ENCODE results near the gene ADNP. TPM values are rescaled to one million over a fixed set of nuclear protein-coding genes. Genes with fewer than 3 reads are reported as not detected.

Gene ADNP
- total RNA-seq, 4 donors from 2014 or later, result 51.4 to 67.2 (median 55.4) TPM

GRCh38 chr20:50873585-50873984 lies 57.7 kb downstream of the ADNP start:
- Histone ChIP-seq H3K4me1 (no peaks in the 10 kb centered on the region), H3K27me3 (no peaks in the 10 kb centered on the region), H3K9me3 (no peaks in the 10 kb centered on the region), H3K36me3 (peaks cover 0 to 16% of the 10 kb centered on the region in 2 donors), H3K27ac (no peak overlapping the region), H3K4me3 (no peak overlapping the region)
- no peak for ATAC-seq
- 85 to 88% methylated on average over 7 of the region's 10 CpGs for WGBS, 2 donors (ENCODE audit: low coverage in 1 of 2)
- TF ChIP-seq POLR2AphosphoS5 (IDR thresholded peaks at IDR 0.05) (no peak), POLR2A (IDR thresholded peaks at IDR 0.05) (no peak), EP300 (IDR thresholded peaks at IDR 0.05) (no peak), CTCF (IDR thresholded peaks at IDR 0.05) (no peak)

GRCh38 chr20:50872560-50873425 lies 58.4 kb downstream of the ADNP start:
- Histone ChIP-seq H3K27ac (no peak overlapping the region), H3K36me3 (peaks cover 0 to 16% of the 10 kb centered on the region in 2 donors), H3K27me3 (no peaks in the 10 kb centered on the region), H3K4me1 (no peaks in the 10 kb centered on the region), H3K4me3 (no peak overlapping the region), H3K9me3 (no peaks in the 10 kb centered on the region)
- TF ChIP-seq EP300 (IDR thresholded peaks at IDR 0.05), result no peak
- no peak for TF ChIP-seq POLR2A (IDR thresholded peaks at IDR 0.05)
- TF ChIP-seq CTCF (IDR thresholded peaks at IDR 0.05), result no peak
- TF ChIP-seq POLR2AphosphoS5 (IDR thresholded peaks at IDR 0.05), result no peak
- WGBS, 2 donors (ENCODE audit: low coverage in 1 of 2), result 74 to 82% methylated on average over 8 to 12 of the region's 16 CpGs
- ATAC-seq, result no peak

GRCh38 chr20:50870561-50871161 lies 60.6 kb downstream of the ADNP start:
- ATAC-seq, result no peak
- H3K27me3 ChIP-seq, result no peaks in the 10 kb centered on the region
- H3K4me3 ChIP-seq, result no peak overlapping the region
- H3K36me3 ChIP-seq, result no peaks in the 10 kb centered on the region
- no peaks in the 10 kb centered on the region for H3K9me3 ChIP-seq
- TF ChIP-seq POLR2A (IDR thresholded peaks at IDR 0.05) (no peak), CTCF (IDR thresholded peaks at IDR 0.05) (no peak), POLR2AphosphoS5 (IDR thresholded peaks at IDR 0.05) (no peak)
- no peaks in the 10 kb centered on the region for H3K4me1 ChIP-seq
- no CpG with 5 or more reads among the region's 19 CpGs for WGBS, 2 donors (ENCODE audit: low coverage in 1 of 2)
- no peak overlapping the region for H3K27ac ChIP-seq

- H3K4me3 ChIP-seq, result no peak overlapping the region
- no peaks in the 10 kb centered on the region for H3K4me1 ChIP-seq
- TF ChIP-seq POLR2AphosphoS5 (IDR thresholded peaks at IDR 0.05) (no peak), EP300 (IDR thresholded peaks at IDR 0.05) (no peak), CTCF (IDR thresholded peaks at IDR 0.05) (no peak), POLR2A (IDR thresholded peaks at IDR 0.05) (no peak)
- H3K27ac ChIP-seq, result no peak overlapping the region
- H3K9me3 ChIP-seq, result no peaks in the 10 kb centered on the region
- no peaks in the 10 kb centered on the region for H3K36me3 ChIP-seq
- no peak for ATAC-seq
- 100% methylated on average over 2 to 4 of the region's 11 CpGs for WGBS, 2 donors (ENCODE audit: low coverage in 1 of 2)
- no peaks in the 10 kb centered on the region for H3K27me3 ChIP-seq
These were observed 62.4 kb downstream of the ADNP start for GRCh38 chr20:50868509-50869495.

Data from gastroesophageal sphincter (tissue), 4 donors.